ENCODE results near the gene SPCS1.

Gene SPCS1

DNA sequence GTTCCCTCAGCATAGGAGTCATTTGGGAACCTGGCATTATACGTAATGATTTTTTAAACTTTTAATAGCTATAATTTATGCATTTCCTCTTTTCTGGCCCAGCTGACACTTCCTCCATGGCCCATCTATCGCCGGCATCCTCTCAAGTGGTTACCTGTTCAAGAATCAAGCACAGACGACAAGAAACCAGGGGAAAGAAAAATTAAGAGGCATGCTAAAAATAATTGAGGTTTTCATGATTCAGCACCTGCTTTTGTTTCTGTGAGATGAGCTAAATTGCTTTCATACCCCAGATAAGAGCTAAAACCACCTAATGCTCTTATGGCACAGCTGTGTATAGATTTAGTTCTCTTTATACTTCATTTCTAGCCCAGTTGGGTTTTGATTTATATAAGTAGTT lies 1.7 kb downstream of the SPCS1 start:
- Histone ChIP-seq H3K4me2 (ENCODE audit: low read length) (no peak overlapping the region), H2BK120ac (ENCODE audit: low read depth, low read length) (no peak overlapping the region), H2BK15ac (replicated peaks; ENCODE audit: low read depth) (no peak overlapping the region), H4K8ac (ENCODE audit: low read depth, low read length) (no peak overlapping the region), H3K27me3 (ENCODE audit: insufficient read depth, low read length, poor library complexity) (no peaks in the 10 kb centered on the region), H3K4ac (ENCODE audit: low read depth, low read length) (no peak overlapping the region), H3K56ac (ENCODE audit: low read length) (no peak overlapping the region), H3K4me1 (ENCODE audit: control insufficient read depth, low read depth, low read length) (peaks cover 2% of the 10 kb centered on the region), H3K79me2 (ENCODE audit: control insufficient read depth, insufficient read depth, low read length) (peaks cover 13% of the 10 kb centered on the region), H4K5ac (ENCODE audit: low read length) (no peak overlapping the region), H2AK5ac (ENCODE audit: low read length) (no peak overlapping the region), H3K36me3 (ENCODE audit: control insufficient read depth, insufficient read depth, low read length) (no peaks in the 10 kb centered on the region), H3K79me1 (ENCODE audit: low read length) (peaks cover 16% of the 10 kb centered on the region), H3K4me3 (ENCODE audit: low read length) (no peak overlapping the region), H3K27ac (ENCODE audit: low read depth, low read length) (no peak overlapping the region), H3K23ac (ENCODE audit: low read length) (no peak overlapping the region), H2BK5ac (ENCODE audit: low read length) (no peak overlapping the region), H3K9ac (ENCODE audit: low read length) (no peak overlapping the region), H3K18ac (ENCODE audit: low read length) (no peak overlapping the region)
- DNase-seq, result no peak
- WGBS (ENCODE audit: extremely low coverage, insufficient coverage, low lambda C conversion rate), result no CpG with 5 or more reads among the region's 4 CpGs

DNA sequence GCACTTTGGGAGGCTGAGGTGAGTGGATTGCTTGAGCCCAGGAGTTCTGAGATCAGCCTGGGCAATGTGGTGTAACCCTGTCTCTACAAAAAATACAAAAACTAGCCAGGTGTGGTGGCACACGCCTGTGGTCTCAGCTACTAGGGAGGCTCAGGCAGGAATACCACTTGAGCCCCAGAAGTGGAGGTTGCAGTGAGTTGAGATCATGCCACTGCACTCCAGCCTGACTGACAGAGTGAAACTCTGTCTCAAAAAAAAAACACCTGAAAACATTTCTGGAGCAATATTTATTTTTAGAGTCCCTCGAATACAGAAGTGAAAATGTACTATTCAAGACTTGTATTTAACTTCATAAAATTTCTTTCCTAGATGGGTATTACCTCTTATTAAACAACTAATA lies 4.6 kb downstream of the SPCS1 start:
- H3K9ac ChIP-seq (ENCODE audit: low read length), result no peak overlapping the region
- H3K4ac ChIP-seq (ENCODE audit: low read depth, low read length), result no peak overlapping the region
- no peak overlapping the region for H3K4me2 ChIP-seq (ENCODE audit: low read length)
- H3K4me1 ChIP-seq (ENCODE audit: control insufficient read depth, low read depth, low read length), result no peaks in the 10 kb centered on the region
- H3K79me1 ChIP-seq (ENCODE audit: low read length), result peaks cover 7% of the 10 kb centered on the region
- no peak overlapping the region for H4K8ac ChIP-seq (ENCODE audit: low read depth, low read length)
- H3K27ac ChIP-seq (ENCODE audit: low read depth, low read length), result no peak overlapping the region
- H2AK5ac ChIP-seq (ENCODE audit: low read length), result no peak overlapping the region
- H3K18ac ChIP-seq (ENCODE audit: low read length), result no peak overlapping the region
- no peak overlapping the region for H4K5ac ChIP-seq (ENCODE audit: low read length)
- no peak overlapping the region for H2BK5ac ChIP-seq (ENCODE audit: low read length)
- H3K36me3 ChIP-seq (ENCODE audit: control insufficient read depth, insufficient read depth, low read length), result no peaks in the 10 kb centered on the region
- H2BK15ac ChIP-seq (replicated peaks; ENCODE audit: low read depth), result no peak overlapping the region
- H3K23ac ChIP-seq (ENCODE audit: low read length), result no peak overlapping the region
- no peak overlapping the region for H3K4me3 ChIP-seq (ENCODE audit: low read length)
- H3K27me3 ChIP-seq (ENCODE audit: insufficient read depth, low read length, poor library complexity), result no peaks in the 10 kb centered on the region
- no peak overlapping the region for H2BK120ac ChIP-seq (ENCODE audit: low read depth, low read length)
- no peak overlapping the region for H3K56ac ChIP-seq (ENCODE audit: low read length)
- WGBS (ENCODE audit: extremely low coverage, insufficient coverage, low lambda C conversion rate), result no CpG with 5 or more reads among the region's 2 CpGs
- no peak for DNase-seq
- H3K79me2 ChIP-seq (ENCODE audit: control insufficient read depth, insufficient read depth, low read length), result peaks cover 8% of the 10 kb centered on the region

DNA sequence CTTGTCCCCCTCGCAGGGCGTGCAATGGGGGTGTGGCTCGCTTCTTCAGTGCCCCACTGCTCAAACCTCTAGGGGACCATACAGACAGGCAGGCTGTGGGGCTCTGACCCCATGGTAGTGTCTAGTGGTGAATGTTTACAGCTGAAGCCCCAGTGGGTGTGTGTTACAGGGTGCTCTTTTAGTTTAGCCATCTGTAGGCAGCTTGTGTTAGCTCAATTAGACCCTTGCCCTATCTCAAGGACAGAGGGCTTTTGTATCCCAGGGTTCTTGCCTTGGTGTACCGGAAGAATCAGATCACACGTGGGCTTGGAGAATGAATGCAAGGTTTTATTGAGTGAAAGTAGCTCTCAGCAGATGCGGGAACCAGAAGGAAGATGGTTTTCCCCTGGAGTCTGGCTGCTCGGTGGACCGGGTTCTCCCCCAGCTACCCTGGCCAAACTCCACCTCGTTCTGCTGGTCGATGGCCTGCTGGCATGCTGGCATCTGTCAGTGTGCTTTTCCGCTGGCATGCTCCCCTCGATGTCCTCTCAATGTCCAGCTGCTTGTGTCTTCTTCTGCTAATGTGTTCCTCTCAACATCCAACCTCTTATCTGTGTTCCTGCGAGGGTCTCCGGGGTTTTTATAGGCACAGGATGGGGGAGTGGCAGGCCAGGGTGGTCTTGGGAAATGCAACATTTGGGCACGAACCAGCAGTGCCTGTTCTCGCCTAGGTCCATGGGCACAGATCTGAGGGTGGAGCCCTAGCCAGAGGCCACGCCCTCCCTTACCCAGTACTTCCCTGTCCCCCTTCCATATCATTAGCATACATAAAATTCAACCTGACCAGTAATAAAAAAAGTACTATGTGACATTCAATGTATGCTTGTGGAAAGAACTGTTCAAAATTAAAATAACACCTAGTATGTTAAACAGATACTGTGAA lies 6.6 kb downstream of the SPCS1 start:
- H2BK120ac ChIP-seq (ENCODE audit: low read depth, low read length), result no peak overlapping the region
- H3K23ac ChIP-seq (ENCODE audit: low read length), result no peak overlapping the region
- H2BK5ac ChIP-seq (ENCODE audit: low read length), result no peak overlapping the region
- H3K36me3 ChIP-seq (ENCODE audit: control insufficient read depth, insufficient read depth, low read length), result no peaks in the 10 kb centered on the region
- H2AK5ac ChIP-seq (ENCODE audit: low read length), result no peak overlapping the region
- H3K79me2 ChIP-seq (ENCODE audit: control insufficient read depth, insufficient read depth, low read length), result no peaks in the 10 kb centered on the region
- H2BK15ac ChIP-seq (replicated peaks; ENCODE audit: low read depth), result no peak overlapping the region
- WGBS (ENCODE audit: extremely low coverage, insufficient coverage, low lambda C conversion rate), result no CpG with 5 or more reads among the region's 17 CpGs
- H3K4me1 ChIP-seq (ENCODE audit: control insufficient read depth, low read depth, low read length), result no peaks in the 10 kb centered on the region
- H3K9ac ChIP-seq (ENCODE audit: low read length), result no peak overlapping the region
- no peak overlapping the region for H3K56ac ChIP-seq (ENCODE audit: low read length)
- no peak overlapping the region for H3K4me2 ChIP-seq (ENCODE audit: low read length)
- no peaks in the 10 kb centered on the region for H3K79me1 ChIP-seq (ENCODE audit: low read length)
- no peak overlapping the region for H3K18ac ChIP-seq (ENCODE audit: low read length)
- H3K4ac ChIP-seq (ENCODE audit: low read depth, low read length), result no peak overlapping the region
- H4K8ac ChIP-seq (ENCODE audit: low read depth, low read length), result no peak overlapping the region
- no peak overlapping the region for H3K27ac ChIP-seq (ENCODE audit: low read depth, low read length)
- no peaks in the 10 kb centered on the region for H3K27me3 ChIP-seq (ENCODE audit: insufficient read depth, low read length, poor library complexity)
- DNase-seq, result no peak
- H3K4me3 ChIP-seq (ENCODE audit: low read length), result no peak overlapping the region
- H4K5ac ChIP-seq (ENCODE audit: low read length), result no peak overlapping the region

DNA sequence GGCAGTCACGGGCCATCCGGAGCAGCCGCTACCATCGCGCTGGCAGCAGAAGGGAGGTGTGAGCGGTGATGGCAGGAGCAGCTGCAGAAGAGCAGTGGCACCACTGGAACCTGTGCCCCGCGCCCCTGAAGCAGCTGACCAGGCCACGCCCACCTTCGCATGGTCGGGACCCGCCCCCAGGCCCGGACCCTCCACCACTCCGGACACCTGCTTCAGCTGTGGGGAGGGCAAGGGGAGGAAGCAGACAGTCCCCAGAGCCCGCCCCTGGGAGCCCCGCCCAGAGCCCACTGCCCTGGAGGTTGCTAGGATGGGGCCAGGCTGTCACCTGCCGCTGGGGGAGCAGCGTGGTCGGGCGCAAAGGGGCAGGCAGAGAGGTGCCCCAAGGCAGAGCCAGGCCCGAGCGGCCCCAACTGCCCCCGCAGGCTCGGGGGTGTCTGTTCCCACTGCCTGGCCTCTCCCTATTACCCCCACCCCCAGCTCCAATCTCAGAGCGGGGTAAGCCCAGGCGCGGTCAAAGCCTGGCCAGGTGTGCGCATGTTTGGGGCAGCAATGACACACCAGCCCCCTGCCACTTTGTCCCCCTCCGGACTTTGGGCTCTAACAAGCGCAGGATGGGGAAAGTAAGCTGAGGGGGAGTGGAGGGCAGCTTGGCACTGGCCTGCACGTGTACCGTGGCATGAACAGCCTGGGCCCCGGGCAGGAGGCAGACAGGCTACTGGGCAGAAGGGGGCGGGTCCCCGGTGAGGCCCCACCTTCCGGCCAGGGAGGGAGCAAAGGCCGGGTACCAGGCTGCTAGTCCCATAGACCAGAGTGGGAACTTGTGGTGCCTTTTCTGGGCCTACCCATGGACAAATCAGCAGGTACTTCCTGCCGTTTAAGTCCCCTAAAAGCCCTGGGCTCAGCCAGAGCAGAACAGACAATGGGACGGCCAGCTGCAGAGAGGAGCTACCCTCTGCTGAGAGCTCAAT lies 8.7 kb downstream of the SPCS1 start:
- H4K5ac ChIP-seq (ENCODE audit: low read length), result no peak overlapping the region
- no peak overlapping the region for H3K23ac ChIP-seq (ENCODE audit: low read length)
- no peak overlapping the region for H2BK5ac ChIP-seq (ENCODE audit: low read length)
- peak overlapping the region; percentile 42 for H3K56ac ChIP-seq (ENCODE audit: low read length)
- H3K4me3 ChIP-seq (ENCODE audit: low read length), result no peak overlapping the region
- H3K18ac ChIP-seq (ENCODE audit: low read length), result no peak overlapping the region
- H3K79me1 ChIP-seq (ENCODE audit: low read length), result no peaks in the 10 kb centered on the region
- no peak overlapping the region for H2BK120ac ChIP-seq (ENCODE audit: low read depth, low read length)
- H3K4me2 ChIP-seq (ENCODE audit: low read length), result peak overlapping the region; percentile 90
- peak overlapping the region; percentile 31 for H3K9ac ChIP-seq (ENCODE audit: low read length)
- no CpG with 5 or more reads among the region's 39 CpGs for WGBS (ENCODE audit: extremely low coverage, insufficient coverage, low lambda C conversion rate)
- no peak overlapping the region for H2AK5ac ChIP-seq (ENCODE audit: low read length)
- peak; percentile 86 for DNase-seq
- H2BK15ac ChIP-seq (replicated peaks; ENCODE audit: low read depth), result no peak overlapping the region
- no peaks in the 10 kb centered on the region for H3K79me2 ChIP-seq (ENCODE audit: control insufficient read depth, insufficient read depth, low read length)
- H3K4ac ChIP-seq (ENCODE audit: low read depth, low read length), result no peak overlapping the region
- H3K27ac ChIP-seq (ENCODE audit: low read depth, low read length), result no peak overlapping the region
- no peaks in the 10 kb centered on the region for H3K4me1 ChIP-seq (ENCODE audit: control insufficient read depth, low read depth, low read length)
- no peaks in the 10 kb centered on the region for H3K27me3 ChIP-seq (ENCODE audit: insufficient read depth, low read length, poor library complexity)
- H3K36me3 ChIP-seq (ENCODE audit: control insufficient read depth, insufficient read depth, low read length), result no peaks in the 10 kb centered on the region
- H4K8ac ChIP-seq (ENCODE audit: low read depth, low read length), result no peak overlapping the region

DNA sequence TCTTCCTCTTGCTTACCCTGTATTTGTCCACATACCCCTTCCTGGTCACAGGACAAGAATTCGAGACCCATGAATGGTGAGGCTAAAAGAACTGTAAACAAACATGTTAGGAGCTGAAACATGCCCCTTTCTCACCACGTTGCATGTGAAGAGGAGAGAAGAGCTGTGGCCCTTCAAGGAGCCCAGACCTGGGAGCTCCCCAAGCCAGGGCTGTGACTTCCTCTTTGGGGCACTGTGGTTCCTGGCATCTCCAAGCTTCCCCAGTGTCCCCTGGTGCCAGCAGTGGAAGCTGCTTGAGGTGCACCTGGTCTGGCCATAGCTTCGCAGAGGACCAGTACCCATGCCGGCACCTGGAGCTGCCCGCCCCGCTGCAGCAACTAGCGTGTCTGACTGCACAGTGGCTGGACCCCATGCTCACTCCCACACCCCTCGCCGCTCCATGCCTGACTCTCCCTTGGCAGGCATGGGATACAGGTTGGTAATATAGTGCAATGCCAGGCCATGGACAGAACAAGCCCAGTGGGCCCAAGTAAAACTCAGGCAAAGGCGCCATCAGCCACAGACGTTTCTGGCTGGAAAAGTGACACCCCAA lies 9.9 kb downstream of the SPCS1 start:
- Histone ChIP-seq H3K36me3 (ENCODE audit: control insufficient read depth, insufficient read depth, low read length) (no peaks in the 10 kb centered on the region), H2BK5ac (ENCODE audit: low read length) (no peak overlapping the region), H3K79me1 (ENCODE audit: low read length) (no peaks in the 10 kb centered on the region), H3K4me2 (ENCODE audit: low read length) (no peak overlapping the region), H3K27ac (ENCODE audit: low read depth, low read length) (no peak overlapping the region), H3K79me2 (ENCODE audit: control insufficient read depth, insufficient read depth, low read length) (no peaks in the 10 kb centered on the region), H3K18ac (ENCODE audit: low read length) (no peak overlapping the region), H2BK15ac (replicated peaks; ENCODE audit: low read depth) (no peak overlapping the region), H4K5ac (ENCODE audit: low read length) (no peak overlapping the region), H3K9ac (ENCODE audit: low read length) (no peak overlapping the region), H2AK5ac (ENCODE audit: low read length) (no peak overlapping the region), H4K8ac (ENCODE audit: low read depth, low read length) (no peak overlapping the region), H3K4me1 (ENCODE audit: control insufficient read depth, low read depth, low read length) (no peaks in the 10 kb centered on the region), H3K23ac (ENCODE audit: low read length) (no peak overlapping the region), H3K27me3 (ENCODE audit: insufficient read depth, low read length, poor library complexity) (no peaks in the 10 kb centered on the region), H3K4me3 (ENCODE audit: low read length) (no peak overlapping the region), H3K4ac (ENCODE audit: low read depth, low read length) (no peak overlapping the region), H2BK120ac (ENCODE audit: low read depth, low read length) (no peak overlapping the region), H3K56ac (ENCODE audit: low read length) (no peak overlapping the region)
- no CpG with 5 or more reads among the region's 11 CpGs for WGBS (ENCODE audit: extremely low coverage, insufficient coverage, low lambda C conversion rate)
- DNase-seq, result no peak
